ENCODE results near the gene OR8J3. TPM values are rescaled to one million over a fixed set of nuclear protein-coding genes. Genes with fewer than 3 reads are reported as not detected.

OR8J3 gene, protein sequence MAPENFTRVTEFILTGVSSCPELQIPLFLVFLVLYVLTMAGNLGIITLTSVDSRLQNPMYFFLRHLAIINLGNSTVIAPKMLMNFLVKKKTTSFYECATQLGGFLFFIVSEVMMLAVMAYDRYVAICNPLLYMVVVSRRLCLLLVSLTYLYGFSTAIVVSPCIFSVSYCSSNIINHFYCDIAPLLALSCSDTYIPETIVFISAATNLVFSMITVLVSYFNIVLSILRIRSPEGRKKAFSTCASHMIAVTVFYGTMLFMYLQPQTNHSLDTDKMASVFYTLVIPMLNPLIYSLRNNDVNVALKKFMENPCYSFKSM
- total RNA-seq = not detected
- polyA plus RNA-seq (ENCODE audit: insufficient read depth, low read depth, low replicate concordance) = not detected
- long read RNA-seq, donor 1 = 0 reads
- long read RNA-seq, donor 2 = 0 reads

DNA sequence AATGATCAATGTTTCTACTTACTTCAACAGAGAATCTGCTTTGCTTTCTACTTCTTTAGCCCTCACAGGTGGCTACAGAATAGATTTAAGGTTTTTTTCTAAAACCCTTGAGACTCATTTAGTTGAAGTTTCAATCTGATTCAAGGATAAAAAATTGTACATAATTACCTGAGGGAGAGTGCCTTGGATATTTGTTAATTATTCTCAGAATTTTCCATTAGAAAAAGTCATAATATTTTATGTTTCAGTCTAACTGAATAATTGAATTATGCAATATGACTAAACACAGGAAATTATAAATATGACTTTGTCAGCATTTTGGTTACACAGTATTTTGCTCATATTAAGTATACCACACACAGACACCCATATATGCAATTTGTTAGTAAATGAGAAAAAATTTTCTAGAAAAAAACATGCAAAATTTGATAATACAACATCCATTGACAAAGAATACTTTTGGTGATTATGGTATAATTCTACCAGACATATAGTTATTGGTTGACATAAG is at the start of gene OR8J3:
Gene OR8J3 (minus strand): TSS at position 51 of the 511 bp plus-strand sequence. CDS start 2,483 bp downstream, outside the sequence.
- Histone ChIP-seq H3K27ac (no peak within 1 kb of the TSS), H3K36me3 (ENCODE audit: low read depth, missing control alignments) (no peaks in the 10 kb centered on the region), H3K9me3 (no peaks in the 10 kb centered on the region), H3K27me3 (no peaks in the 10 kb centered on the region), H3K4me1 (no peaks in the 10 kb centered on the region), H3K4me3 (no peak within 1 kb of the TSS)
- no peak for TF ChIP-seq CTCF (IDR thresholded peaks at IDR 0.05)
- no peak for DNase-seq
- intact Hi-C loops (cut with DNase I; ENCODE audit: low total_unique reads) = no loop called here

GRCh38 chr11:56188602-56189001 is 48.6 kb upstream of the OR8J3 start:
- Histone ChIP-seq H3K27ac (no peak overlapping the region), H3K36me3 (ENCODE audit: low read depth, missing control alignments) (no peaks in the 10 kb centered on the region), H3K9me3 (no peaks in the 10 kb centered on the region), H3K4me3 (no peak overlapping the region), H3K4me1 (no peaks in the 10 kb centered on the region), H3K27me3 (no peaks in the 10 kb centered on the region)
- no peak for TF ChIP-seq POLR2A (IDR thresholded peaks at IDR 0.05)
- TF ChIP-seq CTCF (IDR thresholded peaks at IDR 0.05) = no peak
- DNase-seq = no peak
- WGBS, 2 donors = 90 to 93% methylated on average over 3 of the region's 3 CpGs
- intact Hi-C loops (cut with DNase I; ENCODE audit: low total_unique reads) = no loop called here

DNA sequence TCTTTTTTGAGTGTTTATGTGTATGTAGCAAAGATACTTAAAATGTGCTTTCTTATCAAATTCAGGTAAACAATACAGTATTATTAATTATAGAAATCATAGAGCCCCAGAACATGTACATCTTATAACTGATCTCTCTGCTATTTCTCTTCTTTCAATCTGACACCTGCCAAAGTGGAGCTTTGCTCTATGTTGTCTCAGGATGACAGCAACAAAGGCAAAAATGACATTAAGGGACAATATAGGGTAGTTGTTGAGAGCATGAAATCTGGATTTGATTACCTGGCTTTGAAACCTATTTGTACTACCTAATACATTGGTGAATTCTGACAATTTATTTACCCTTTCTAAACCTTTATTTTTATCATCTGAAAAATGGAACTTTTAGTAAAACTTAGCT is 43.5 kb upstream of the OR8J3 start:
- Histone ChIP-seq H3K4me1 (no peaks in the 10 kb centered on the region), H3K27ac (no peak overlapping the region), H3K4me3 (no peak overlapping the region), H3K9me3 (no peaks in the 10 kb centered on the region), H3K36me3 (ENCODE audit: low read depth, missing control alignments) (no peaks in the 10 kb centered on the region), H3K27me3 (no peaks in the 10 kb centered on the region)
- intact Hi-C loops (cut with DNase I; ENCODE audit: low total_unique reads) = no loop called here
- TF ChIP-seq POLR2A (IDR thresholded peaks at IDR 0.05) = no peak
- no peak for TF ChIP-seq CTCF (IDR thresholded peaks at IDR 0.05)
- DNase-seq = no peak

GRCh38 chr11:56176318-56176717 is 36.3 kb upstream of the OR8J3 start, which contains the start of gene OR5J2:
Gene OR5J2, plus strand, starts transcription at chr11:56176618. Its CDS starts 0 bp downstream, at chr11:56176618.
- H3K27ac ChIP-seq = no peak within 1 kb of the TSS
- H3K36me3 ChIP-seq (ENCODE audit: low read depth, missing control alignments) = no peaks in the 10 kb centered on the region
- no peaks in the 10 kb centered on the region for H3K4me1 ChIP-seq
- no peak for DNase-seq
- intact Hi-C loops (cut with DNase I; ENCODE audit: low total_unique reads) = no loop called here
- H3K27me3 ChIP-seq = no peaks in the 10 kb centered on the region
- TF ChIP-seq CTCF (IDR thresholded peaks at IDR 0.05) (no peak), POLR2A (IDR thresholded peaks at IDR 0.05) (no peak)
- 75 to 88% methylated on average over 1 of the region's 1 CpG for WGBS, 2 donors
- H3K9me3 ChIP-seq = no peaks in the 10 kb centered on the region
- H3K4me3 ChIP-seq = no peak within 1 kb of the TSS
